ENCODE data around the gene CACNA1D. TPM values are rescaled to one million over a fixed set of nuclear protein-coding genes. Genes with fewer than 3 reads are reported as not detected.

CACNA1D gene
- total and polyA plus RNA-seq, 2 experiments from 2014 or later, result 41.0 to 159 TPM

GRCh38 chr3:53820756-53821580, 326.6 kb downstream of the CACNA1D start:
- peak overlapping the region; percentile 73 for H3K27ac ChIP-seq
- H3K4me1 ChIP-seq (ENCODE audit: low read depth), result no peaks in the 10 kb centered on the region

GRCh38 chr3:53821631-53822121, 327.3 kb downstream of the CACNA1D start:
- Histone ChIP-seq H3K27me3 (no peaks in the 10 kb centered on the region), H3K4me3 (no peak overlapping the region), H3K27ac (peak overlapping the region; percentile 73), H3K4me1 (ENCODE audit: low read depth) (no peaks in the 10 kb centered on the region), H3K9me3 (ENCODE audit: low read depth) (no peaks in the 10 kb centered on the region), H3K36me3 (peaks cover 11% of the 10 kb centered on the region)
- TF ChIP-seq, protein P1, sequence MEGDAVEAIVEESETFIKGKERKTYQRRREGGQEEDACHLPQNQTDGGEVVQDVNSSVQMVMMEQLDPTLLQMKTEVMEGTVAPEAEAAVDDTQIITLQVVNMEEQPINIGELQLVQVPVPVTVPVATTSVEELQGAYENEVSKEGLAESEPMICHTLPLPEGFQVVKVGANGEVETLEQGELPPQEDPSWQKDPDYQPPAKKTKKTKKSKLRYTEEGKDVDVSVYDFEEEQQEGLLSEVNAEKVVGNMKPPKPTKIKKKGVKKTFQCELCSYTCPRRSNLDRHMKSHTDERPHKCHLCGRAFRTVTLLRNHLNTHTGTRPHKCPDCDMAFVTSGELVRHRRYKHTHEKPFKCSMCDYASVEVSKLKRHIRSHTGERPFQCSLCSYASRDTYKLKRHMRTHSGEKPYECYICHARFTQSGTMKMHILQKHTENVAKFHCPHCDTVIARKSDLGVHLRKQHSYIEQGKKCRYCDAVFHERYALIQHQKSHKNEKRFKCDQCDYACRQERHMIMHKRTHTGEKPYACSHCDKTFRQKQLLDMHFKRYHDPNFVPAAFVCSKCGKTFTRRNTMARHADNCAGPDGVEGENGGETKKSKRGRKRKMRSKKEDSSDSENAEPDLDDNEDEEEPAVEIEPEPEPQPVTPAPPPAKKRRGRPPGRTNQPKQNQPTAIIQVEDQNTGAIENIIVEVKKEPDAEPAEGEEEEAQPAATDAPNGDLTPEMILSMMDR (IDR thresholded peaks at IDR 0.05; ENCODE audit: low read depth, low read length), result no peak
- DNase-seq (ENCODE audit: low read depth in 1 of 2, low spot score in 1 of 2), result no peak

More at GRCh38 chr3:53820756-53821580, 326.6 kb downstream of the CACNA1D start:
- DNase-seq (ENCODE audit: low read depth in 1 of 2, low spot score in 1 of 2), result no peak
- no peaks in the 10 kb centered on the region for H3K9me3 ChIP-seq (ENCODE audit: low read depth)
- H3K4me3 ChIP-seq, result no peak overlapping the region
- H3K27me3 ChIP-seq, result no peaks in the 10 kb centered on the region
- TF ChIP-seq, protein P1 (IDR thresholded peaks at IDR 0.05; ENCODE audit: low read depth, low read length), result no peak
- peaks cover 11% of the 10 kb centered on the region for H3K36me3 ChIP-seq

DNA sequence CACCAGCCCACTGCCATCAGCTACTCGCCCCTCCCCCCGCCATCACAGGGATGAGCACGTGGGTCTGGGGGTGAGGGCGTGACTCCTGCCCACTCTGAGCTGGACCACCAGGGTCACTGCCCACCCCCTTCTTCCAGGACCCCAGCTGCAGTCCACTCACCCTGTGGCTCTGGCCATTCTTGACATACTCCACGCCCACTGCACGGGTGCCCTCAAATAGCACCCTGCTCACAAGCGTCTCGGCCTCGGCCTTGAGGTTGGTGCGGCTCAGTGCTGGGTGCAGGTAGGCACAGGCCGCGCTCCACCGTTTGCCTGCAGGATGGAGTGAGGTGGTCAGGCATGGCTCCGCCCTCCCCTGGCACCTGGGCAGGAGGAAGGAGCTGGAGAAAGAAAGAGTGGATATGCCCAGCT, 327.9 kb downstream of the CACNA1D start:
- H3K9me3 ChIP-seq (ENCODE audit: low read depth), result no peaks in the 10 kb centered on the region
- no peaks in the 10 kb centered on the region for H3K4me1 ChIP-seq (ENCODE audit: low read depth)
- TF ChIP-seq, protein P1 (IDR thresholded peaks at IDR 0.05; ENCODE audit: low read depth, low read length), result no peak
- H3K4me3 ChIP-seq, result no peak overlapping the region
- peaks cover 6% of the 10 kb centered on the region for H3K36me3 ChIP-seq
- DNase-seq (ENCODE audit: low read depth in 1 of 2, low spot score in 1 of 2), result no peak
- H3K27ac ChIP-seq, result peak overlapping the region; percentile 73
- H3K27me3 ChIP-seq, result no peaks in the 10 kb centered on the region

DNA sequence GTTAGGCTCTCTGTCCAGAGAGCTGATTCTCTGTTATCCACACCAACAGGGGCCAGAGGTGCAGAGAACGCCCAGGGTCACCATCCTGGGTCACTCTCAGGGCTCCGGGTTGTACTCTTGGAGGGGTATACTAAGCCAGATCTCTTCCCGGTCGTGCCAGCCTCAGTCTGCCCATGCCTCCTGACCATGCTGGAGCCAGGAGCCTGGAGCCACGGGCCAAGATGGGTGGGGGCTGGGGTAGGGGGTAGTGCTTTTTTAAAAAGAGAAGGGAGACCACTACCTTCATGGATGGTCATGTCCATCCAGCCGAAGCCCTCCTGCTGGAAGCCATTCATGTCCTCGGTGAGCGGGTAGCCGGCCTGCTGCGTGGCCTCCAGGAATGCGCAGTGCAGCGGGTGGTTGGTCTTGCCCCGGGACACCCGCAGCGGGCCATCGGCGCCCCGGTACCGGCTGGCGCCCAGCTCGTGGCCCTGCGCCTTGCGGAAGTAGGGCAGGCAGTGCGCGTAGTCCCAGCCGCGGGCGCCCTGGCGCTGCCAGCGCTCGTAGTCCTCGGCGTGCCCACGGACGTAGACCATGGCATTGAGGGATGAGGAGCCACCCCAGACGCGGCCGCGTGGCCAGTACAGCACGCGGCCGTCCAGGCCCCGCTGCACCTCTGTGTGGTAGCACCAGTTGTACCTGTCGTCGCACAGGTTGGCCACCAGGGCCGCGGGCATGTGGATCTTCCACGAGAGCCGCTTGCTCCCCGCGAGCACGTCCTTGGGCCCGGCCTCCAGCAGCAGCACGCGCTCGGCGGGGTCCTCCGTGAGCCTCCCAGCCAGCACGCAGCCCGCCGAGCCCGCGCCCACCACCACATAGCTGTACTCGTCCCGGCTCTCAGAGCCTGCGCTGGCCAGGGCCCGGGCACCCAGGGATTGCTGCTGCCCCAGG, 328.9 kb downstream of the CACNA1D start:
- no peaks in the 10 kb centered on the region for H3K27me3 ChIP-seq
- no peak overlapping the region for H3K27ac ChIP-seq
- no peaks in the 10 kb centered on the region for H3K4me1 ChIP-seq (ENCODE audit: low read depth)
- TF ChIP-seq, protein P1 (IDR thresholded peaks at IDR 0.05; ENCODE audit: low read depth, low read length), result no peak
- H3K36me3 ChIP-seq, result no peaks in the 10 kb centered on the region
- no peak overlapping the region for H3K4me3 ChIP-seq
- DNase-seq (ENCODE audit: low read depth in 1 of 2, low spot score in 1 of 2), result no peak
- H3K9me3 ChIP-seq (ENCODE audit: low read depth), result no peaks in the 10 kb centered on the region

DNA sequence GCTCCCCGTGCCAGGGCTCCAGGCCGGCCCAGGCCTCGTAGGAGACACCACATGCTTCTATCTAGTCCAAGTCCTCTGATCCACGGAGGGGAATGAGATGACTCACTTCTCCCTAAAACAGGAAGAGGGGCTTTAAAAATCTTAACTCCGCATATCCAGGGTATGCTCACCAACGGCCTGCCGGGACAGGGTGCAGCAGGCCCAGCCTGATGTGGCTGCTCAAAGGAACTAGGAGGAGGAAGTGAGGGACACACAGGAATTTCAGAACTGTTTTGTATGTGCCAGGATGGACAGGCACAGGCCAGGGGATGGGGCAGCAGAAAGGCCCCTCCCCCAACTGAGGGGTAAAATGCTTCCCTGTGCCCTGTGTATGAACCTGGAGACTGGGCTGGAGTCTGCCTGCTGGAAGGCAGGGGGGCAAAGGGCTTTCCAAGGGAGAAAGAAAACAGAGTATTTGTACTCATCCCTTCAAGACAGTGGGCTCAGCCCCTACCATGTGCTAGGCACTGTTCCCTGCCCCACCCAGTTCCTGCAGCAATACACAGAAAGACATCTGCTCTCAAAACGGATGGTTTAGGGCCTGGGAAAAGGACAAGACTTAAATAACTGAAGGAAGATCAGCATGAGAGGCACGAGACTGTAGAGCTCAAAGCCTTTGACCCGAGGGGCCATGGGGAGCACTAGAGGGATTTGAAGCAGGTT, 329.7 kb downstream of the CACNA1D start:
- Histone ChIP-seq H3K27ac (no peak overlapping the region), H3K9me3 (ENCODE audit: low read depth) (no peaks in the 10 kb centered on the region), H3K27me3 (no peaks in the 10 kb centered on the region), H3K36me3 (no peaks in the 10 kb centered on the region), H3K4me1 (ENCODE audit: low read depth) (no peaks in the 10 kb centered on the region), H3K4me3 (no peak overlapping the region)
- TF ChIP-seq, protein P1 (IDR thresholded peaks at IDR 0.05; ENCODE audit: low read depth, low read length), result no peak
- DNase-seq (ENCODE audit: low read depth in 1 of 2, low spot score in 1 of 2), result no peak
